WERI-Rb-1 (cell line): Measurements from ENCODE around the gene SPTSSB.

Experiments
- DNase-seq: peaks from one replicate; pipeline ENCODE4 v3.0.0-alpha.2; 2020
- H3K27ac ChIP-seq: fragments of 250-450 bp; sonication (Bioruptor Pico); 2 replicates; pipeline ENCODE4 v1.5.1; 2020; ENCODE audit warnings: mild to moderate bottlenecking, moderate library complexity
- H3K27me3 ChIP-seq: fragments of 250-450 bp; sonication (Bioruptor Pico); 2 replicates; pipeline ENCODE4 v1.5.1; 2021; ENCODE audit warnings: mild to moderate bottlenecking, low read depth, moderate library complexity; ENCODE audit not compliant: insufficient read depth, severe bottlenecking
- H3K36me3 ChIP-seq: fragments of 250-450 bp; sonication (Bioruptor Pico); 2 replicates; pipeline ENCODE4 v1.5.1; 2020; ENCODE audit warnings: mild to moderate bottlenecking, moderate library complexity
- H3K4me3 ChIP-seq: 2 replicates; pipeline ENCODE4 v1.5.1; 2011; ENCODE audit warnings: low read depth, mild to moderate bottlenecking, control low read depth, low read length
- H3K9me3 ChIP-seq: fragments of 250-450 bp; sonication (Bioruptor Pico); 2 replicates; pipeline ENCODE4 v1.5.1; 2021; ENCODE audit warnings: mild to moderate bottlenecking, moderate library complexity; ENCODE audit not compliant: severe bottlenecking
- TF ChIP-seq, protein P1 (sequence below): IDR thresholded peaks from 2 replicates; pipeline ENCODE4 v1.5.1; 2011; ENCODE audit warnings: low read depth, mild to moderate bottlenecking, control low read depth, inconsistent platforms, low read length

The SPTSSB gene

DNA sequence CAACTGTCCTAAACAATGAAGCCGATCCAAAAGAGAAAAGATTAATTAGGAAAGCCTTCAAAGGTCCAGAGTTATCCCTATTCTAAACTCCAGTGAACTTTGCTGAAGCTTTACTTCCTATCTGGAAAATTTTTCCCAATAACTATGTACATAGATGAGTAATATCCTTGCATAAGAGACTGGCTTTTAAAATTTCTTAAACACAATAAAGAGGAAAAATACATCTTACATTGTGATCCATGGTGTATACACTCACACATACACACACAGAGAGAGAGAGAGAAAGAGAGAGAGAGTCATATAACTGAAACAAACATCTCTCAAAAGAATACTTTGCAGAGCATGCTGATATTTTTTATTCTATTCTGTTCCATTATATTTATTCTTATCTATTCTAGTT is 20.0 kb downstream of the SPTSSB start:
- H3K27me3 ChIP-seq = no peaks in the 10 kb centered on the region
- no peaks in the 10 kb centered on the region for H3K36me3 ChIP-seq
- TF ChIP-seq, protein P1, sequence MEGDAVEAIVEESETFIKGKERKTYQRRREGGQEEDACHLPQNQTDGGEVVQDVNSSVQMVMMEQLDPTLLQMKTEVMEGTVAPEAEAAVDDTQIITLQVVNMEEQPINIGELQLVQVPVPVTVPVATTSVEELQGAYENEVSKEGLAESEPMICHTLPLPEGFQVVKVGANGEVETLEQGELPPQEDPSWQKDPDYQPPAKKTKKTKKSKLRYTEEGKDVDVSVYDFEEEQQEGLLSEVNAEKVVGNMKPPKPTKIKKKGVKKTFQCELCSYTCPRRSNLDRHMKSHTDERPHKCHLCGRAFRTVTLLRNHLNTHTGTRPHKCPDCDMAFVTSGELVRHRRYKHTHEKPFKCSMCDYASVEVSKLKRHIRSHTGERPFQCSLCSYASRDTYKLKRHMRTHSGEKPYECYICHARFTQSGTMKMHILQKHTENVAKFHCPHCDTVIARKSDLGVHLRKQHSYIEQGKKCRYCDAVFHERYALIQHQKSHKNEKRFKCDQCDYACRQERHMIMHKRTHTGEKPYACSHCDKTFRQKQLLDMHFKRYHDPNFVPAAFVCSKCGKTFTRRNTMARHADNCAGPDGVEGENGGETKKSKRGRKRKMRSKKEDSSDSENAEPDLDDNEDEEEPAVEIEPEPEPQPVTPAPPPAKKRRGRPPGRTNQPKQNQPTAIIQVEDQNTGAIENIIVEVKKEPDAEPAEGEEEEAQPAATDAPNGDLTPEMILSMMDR = no peak
- H3K27ac ChIP-seq = no peak overlapping the region
- no peak for DNase-seq
- no peaks in the 10 kb centered on the region for H3K9me3 ChIP-seq
- no peak overlapping the region for H3K4me3 ChIP-seq

GRCh38 chr3:161350916-161351315 is 20.4 kb downstream of the SPTSSB start:
- Histone ChIP-seq H3K27me3 (no peaks in the 10 kb centered on the region), H3K36me3 (no peaks in the 10 kb centered on the region), H3K27ac (no peak overlapping the region), H3K4me3 (no peak overlapping the region), H3K9me3 (no peaks in the 10 kb centered on the region)
- DNase-seq = no peak
- TF ChIP-seq, protein P1 = no peak

GRCh38 chr3:161349529-161350312 is 21.6 kb downstream of the SPTSSB start:
- Histone ChIP-seq H3K4me3 (no peak overlapping the region), H3K36me3 (no peaks in the 10 kb centered on the region), H3K27ac (no peak overlapping the region), H3K27me3 (no peaks in the 10 kb centered on the region), H3K9me3 (no peaks in the 10 kb centered on the region)
- DNase-seq = no peak
- TF ChIP-seq, protein P1 = no peak

- no peak overlapping the region for H3K4me3 ChIP-seq
- H3K27me3 ChIP-seq = no peaks in the 10 kb centered on the region
- no peak overlapping the region for H3K27ac ChIP-seq
- no peaks in the 10 kb centered on the region for H3K36me3 ChIP-seq
- TF ChIP-seq, protein P1 = no peak
- no peaks in the 10 kb centered on the region for H3K9me3 ChIP-seq
- DNase-seq = no peak
Measured at GRCh38 chr3:161348796-161349400, 22.4 kb downstream of the SPTSSB start.

DNA sequence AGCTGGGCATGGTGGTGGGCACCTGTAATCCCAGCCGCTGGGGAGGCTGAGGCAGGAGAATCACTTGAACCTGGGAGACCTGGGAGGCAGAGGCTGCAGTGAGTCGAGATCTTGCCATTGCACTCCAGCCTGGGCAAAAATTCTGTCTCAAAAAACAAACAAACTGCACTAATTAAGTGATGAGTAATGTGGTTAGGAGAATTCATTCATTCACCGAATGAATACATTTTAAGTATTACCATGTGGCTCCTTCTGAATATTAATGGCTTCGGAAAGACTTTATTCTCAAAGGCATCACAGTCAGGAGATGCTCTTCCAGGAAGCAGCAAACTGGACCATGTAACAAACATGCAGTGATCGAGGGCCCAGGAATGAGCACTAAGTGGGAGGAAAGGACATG is 23.6 kb downstream of the SPTSSB start:
- no peak overlapping the region for H3K27ac ChIP-seq
- no peaks in the 10 kb centered on the region for H3K27me3 ChIP-seq
- no peaks in the 10 kb centered on the region for H3K36me3 ChIP-seq
- DNase-seq = no peak
- TF ChIP-seq, protein P1 = no peak
- no peak overlapping the region for H3K4me3 ChIP-seq
- no peaks in the 10 kb centered on the region for H3K9me3 ChIP-seq
